Adrenal gland (tissue), 12 donors: ENCODE data around the gene TLE7. TPM values are rescaled to one million over a fixed set of nuclear protein-coding genes. Genes with fewer than 3 reads are reported as not detected.

ENCODE experiments used
- DNase-seq, 7 donors: peaks; one replicate each; pipeline ENCODE4 v3.0.0-alpha.2; 2019 to 2020
- H3K27ac ChIP-seq, 5 donors: fragments of 200-600 bp; sonication (generic) in 4 of 5; 1 replicate in 3 of 5; 2 replicates in 2 of 5; pipeline versions ENCODE4 v1.5.1 to v1.8.0; 2016 to 2020; ENCODE audit warnings: mild to moderate bottlenecking in 1 of 5
- H3K27me3 ChIP-seq: fragments of 200-600 bp; 2 replicates; pipeline ENCODE4 v1.8.0; 2021
- H3K36me3 ChIP-seq, 2 donors: fragments of 200-600 bp; replicated peaks in 1 of 2; 1 replicate in 1 of 2; 2 replicates in 1 of 2; pipeline versions ENCODE4 v1.5.1 to v1.8.0; 2018 to 2022
- H3K4me1 ChIP-seq, 2 donors: fragments of 200-600 bp; replicated peaks in 1 of 2; 1 replicate in 1 of 2; 2 replicates in 1 of 2; pipeline versions ENCODE4 v1.5.1 to v1.8.0; 2018 to 2021
- H3K4me3 ChIP-seq, 4 donors: fragments of 200-600 bp; sonication (generic) in 3 of 4; one replicate each; pipeline ENCODE4 v1.5.1; 2016 to 2018
- H3K9me3 ChIP-seq, 3 donors: fragments of 200-600 bp; sonication (generic) in 1 of 3; replicated peaks in 1 of 3; 1 replicate in 2 of 3; 2 replicates in 1 of 3; pipeline versions ENCODE4 v1.5.1 to v1.8.0; 2016 to 2021
- CTCF ChIP-seq, 6 experiments: fragments of 450-650 bp in 4 of 6; fragments of 200-600 bp in 2 of 6; sonication (generic) in 1 of 6; IDR thresholded peaks; 1 replicate in 5 of 6; 2 replicates in 1 of 6; pipeline versions ENCODE4 v1.5.1 to v1.8.0; 2016 to 2021; ENCODE audit warnings: antibody characterized with exemption in 6 of 6, mild to moderate bottlenecking in 2 of 6, moderate library complexity in 1 of 6
- POLR2A ChIP-seq, 2 donors: fragments of 450-650 bp; IDR thresholded peaks; one replicate each; pipeline ENCODE4 v1.6.1; 2017; ENCODE audit warnings: antibody characterized with exemption in 2 of 2, mild to moderate bottlenecking in 2 of 2, moderate library complexity in 1 of 2
- WGBS, 4 donors: extraction: QIAGEN DNeasy Blood & Tissue Kit in 2 of 4; methylation state at CpG; one replicate each; pipeline versions ENCODE4 v1.1.5 to v1.1.7; 2013 to 2017; 5-methylcytosine and 5-hydroxymethylcytosine counted together
- intact Hi-C, 2 donors: fragments of 100-400 bp; cut with DNase I; formaldehyde crosslinking; loops; one replicate each; pipeline versions ENCODE4 v1.14.1 to v1.15.0; 2022 to 2023
- polyA plus RNA-seq, 3 donors: library from polyadenylated mRNA; stranded (reverse); fragments of 200-250 nt in 2 of 3; fragments of 350-450 nt in 1 of 3; fragmentation: Illumina TruSeq in 1 of 3; extraction: RNeasy Lipid Tissue Mini Kit (QIAGEN cat#74804) in 1 of 3; gene quantifications; one replicate each; pipeline ENCODE4 v1.2.3, GENCODE V29; 2013 to 2014
- total RNA-seq, 9 donors: library from RNA; depleted of rRNA in 4 of 9; stranded (reverse); fragments of >200 nt in 4 of 9; fragments of 120-200 nt in 1 of 9; fragmentation: NEBNext Ultra II Directional in 1 of 9; extraction: Animal tissue kit (Norgen Biotek cat#: 25700) in 1 of 9; gene quantifications; one replicate each; pipeline versions ENCODE4 v1.1.0 to v1.2.4, GENCODE V29; 2013 to 2023
- donor health status: healthy with polysubstance abuse.
- donor health status: Bipolar disorder and iron deficiency.
- donor health status: DM: yes; HTN: yes; CAD: no.
- donor health status: DM: no; HTN: no; CAD: no.
- donor health status: DM: no; HTN: no; CAD: no.
- donor health status: DM: yes; HTN: yes; CAD: no.

Gene TLE7
- total and polyA plus RNA-seq, 12 donors = not detected

DNA sequence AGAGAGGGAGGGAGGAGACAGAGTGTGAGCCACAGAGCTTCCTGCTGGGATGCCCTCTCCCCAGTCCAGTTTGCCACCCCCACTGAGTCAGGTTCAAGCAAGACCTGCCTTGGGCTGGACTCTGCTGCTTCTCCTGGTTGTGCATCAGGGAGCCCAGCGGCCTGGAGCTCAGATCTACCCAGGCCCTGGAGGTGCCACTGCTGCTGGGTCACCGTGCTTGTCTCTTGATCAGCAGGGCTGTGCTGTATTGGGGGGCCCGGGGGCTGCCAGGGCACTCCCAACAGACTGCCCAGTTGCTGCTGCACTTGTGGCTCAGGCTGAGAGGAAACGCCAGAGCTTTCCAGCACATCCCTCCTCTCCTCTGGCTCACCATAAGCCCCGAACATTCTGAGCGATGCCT, 8.9 kb downstream of the TLE7 start:
- WGBS, 4 donors = 60 to 74% (median 70%) methylated on average over 3 to 6 of the region's 6 CpGs
- Histone ChIP-seq H3K27me3 (no peaks in the 10 kb centered on the region), H3K4me3 (no peak overlapping the region), H3K4me1 (no peaks in the 10 kb centered on the region), H3K9me3 (no peaks in the 10 kb centered on the region), H3K27ac (no peak overlapping the region), H3K36me3 (no peaks in the 10 kb centered on the region)
- DNase-seq = no peak
- intact Hi-C loops = no loop called here
- TF ChIP-seq POLR2A (IDR thresholded peaks at IDR 0.05) (no peak), CTCF (IDR thresholded peaks at IDR 0.05) (no peak)

- intact Hi-C loops = no loop called here
- TF ChIP-seq CTCF (IDR thresholded peaks at IDR 0.05) (no peak), POLR2A (IDR thresholded peaks at IDR 0.05) (no peak)
- no peak for DNase-seq
- Histone ChIP-seq H3K36me3 (no peaks in the 10 kb centered on the region), H3K4me1 (no peaks in the 10 kb centered on the region), H3K9me3 (no peaks in the 10 kb centered on the region), H3K4me3 (no peak overlapping the region), H3K27ac (no peak overlapping the region), H3K27me3 (no peaks in the 10 kb centered on the region)
- 87 to 93% (median 91%) methylated on average over 3 to 9 of the region's 9 CpGs for WGBS, 4 donors
These were observed 9.9 kb downstream of the TLE7 start for GRCh38 chr16:71431991-71432390.

GRCh38 chr16:71431176-71431575, 10.7 kb downstream of the TLE7 start:
- Histone ChIP-seq H3K4me3 (no peak overlapping the region), H3K36me3 (no peaks in the 10 kb centered on the region), H3K27me3 (no peaks in the 10 kb centered on the region), H3K4me1 (no peaks in the 10 kb centered on the region), H3K9me3 (no peaks in the 10 kb centered on the region), H3K27ac (no peak overlapping the region)
- no peak for DNase-seq
- 76 to 88% (median 87%) methylated on average over 9 to 14 of the region's 14 CpGs for WGBS, 4 donors
- TF ChIP-seq POLR2A (IDR thresholded peaks at IDR 0.05) (no peak), CTCF (IDR thresholded peaks at IDR 0.05) (no peak)
- intact Hi-C loops = no loop called here

DNA sequence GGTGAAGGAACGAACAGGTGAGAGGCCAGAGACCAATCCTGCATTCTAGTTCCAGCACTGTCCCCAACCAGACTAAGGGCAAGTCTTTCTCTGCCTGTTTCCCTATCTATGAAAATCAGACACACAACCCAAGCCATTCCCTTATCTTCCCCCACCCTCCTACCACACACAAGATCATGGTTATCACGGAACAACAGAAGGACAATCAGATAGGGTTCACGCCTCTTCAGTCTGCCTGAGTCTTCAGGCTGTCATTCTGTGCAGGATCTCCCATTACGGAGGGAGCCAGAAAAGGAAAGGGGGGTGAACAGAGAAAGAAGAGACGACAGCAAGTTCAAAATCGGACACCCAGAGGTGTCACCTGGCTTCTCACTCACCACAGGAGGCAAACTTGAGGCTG, 11.1 kb downstream of the TLE7 start:
- Histone ChIP-seq H3K36me3 (no peaks in the 10 kb centered on the region), H3K4me1 (no peaks in the 10 kb centered on the region), H3K27ac (no peak overlapping the region), H3K4me3 (no peak overlapping the region), H3K27me3 (peaks cover 3% of the 10 kb centered on the region), H3K9me3 (no peaks in the 10 kb centered on the region)
- TF ChIP-seq POLR2A (IDR thresholded peaks at IDR 0.05) = no peak
- TF ChIP-seq CTCF (IDR thresholded peaks at IDR 0.05) = no peak
- 63 to 79% (median 72%) methylated on average over 6 of the region's 6 CpGs for WGBS, 4 donors
- DNase-seq = no peak
- intact Hi-C loops = no loop called here
